SK-N-SH (cell line): ENCODE measurements around the gene ETNK2. TPM values are rescaled to one million over a fixed set of nuclear protein-coding genes. Genes with fewer than 3 reads are reported as not detected.

Experiments used
- CTCF ChIA-PET: fragments of 300-600, 350-600 bp; formaldehyde crosslinking; extraction: SDS; loops from one replicate; lab custom pipeline; 2021; lab: Yijun Ruan, JAX
- POLR2A ChIA-PET: fragments of 350-600 bp; sonication (Branson Sonifier 250); formaldehyde crosslinking; extraction: SDS; loops from one replicate; lab custom pipeline; 2020; ENCODE audit warnings: antibody characterized with exemption, inconsistent platforms; lab: Yijun Ruan, JAX
- DNase-seq: peaks from one replicate; pipeline ENCODE4 v3.0.0; 2012
- H2AFZ ChIP-seq: fragments of 200-600 bp; sonication (generic); 2 replicates; pipeline ENCODE4 v1.8.1; 2016; ENCODE audit warnings: antibody characterized with exemption, mild to moderate bottlenecking, low read depth
- H3F3A ChIP-seq: fragments of 200-600 bp; sonication (generic); replicated peaks from 2 replicates; pipeline ENCODE3; 2016; ENCODE audit warnings: antibody characterized with exemption, mild to moderate bottlenecking; ENCODE audit not compliant: insufficient read depth
- H3K27ac ChIP-seq, 2 experiments: fragments of 200-500 bp in 1 of 2; fragments of 200-600 bp in 1 of 2; sonication (Bioruptor generic) in 1 of 2; sonication (generic), shearing (Covaris generic) in 1 of 2; 2 replicates each; pipeline versions ENCODE4 v1.5.1 to v1.6.1; 2014 to 2016; ENCODE audit warnings: low read depth in 2 of 2, inconsistent platforms in 1 of 2, low read length in 1 of 2, mild to moderate bottlenecking in 1 of 2, mixed read lengths in 1 of 2
- H3K27me3 ChIP-seq: fragments of 200-600 bp; sonication (generic), shearing (Covaris generic); 2 replicates; pipeline ENCODE4 v1.6.1; 2016; ENCODE audit warnings: mixed run types; ENCODE audit not compliant: insufficient read depth
- H3K36me3 ChIP-seq, 2 experiments: fragments of 200-500 bp in 1 of 2; fragments of 200-600 bp in 1 of 2; sonication (Bioruptor generic) in 1 of 2; sonication (generic) in 1 of 2; replicated peaks in 1 of 2; 2 replicates each; pipeline versions ENCODE3 to v1.5.1; 2014 to 2016; ENCODE audit warnings: low read length in 1 of 2, mild to moderate bottlenecking in 1 of 2; ENCODE audit not compliant: insufficient read depth in 2 of 2, control insufficient read depth in 1 of 2
- H3K4me1 ChIP-seq, 2 experiments: fragments of 200-500 bp in 1 of 2; fragments of 200-600 bp in 1 of 2; sonication (Bioruptor generic) in 1 of 2; sonication (generic), shearing (Covaris generic) in 1 of 2; 2 replicates each; pipeline versions ENCODE4 v1.5.1 to v1.6.1; 2014 to 2016; ENCODE audit warnings: low read depth in 1 of 2, low read length in 1 of 2, mixed run types in 1 of 2; ENCODE audit not compliant: insufficient read depth in 2 of 2, control insufficient read depth in 1 of 2
- H3K4me2 ChIP-seq: fragments of 200-600 bp; sonication (generic), shearing (Covaris generic); 2 replicates; pipeline ENCODE4 v1.6.1; 2017; ENCODE audit warnings: mixed run types
- H3K4me3 ChIP-seq, 2 experiments: fragments of 200-500 bp in 1 of 2; fragments of 200-600 bp in 1 of 2; sonication (Bioruptor generic) in 1 of 2; sonication (generic), shearing (Covaris generic) in 1 of 2; 2 replicates each; pipeline versions ENCODE4 v1.5.1 to v1.8.1; 2014 to 2016; ENCODE audit warnings: low read depth in 2 of 2, inconsistent platforms in 1 of 2, low read length in 1 of 2, mild to moderate bottlenecking in 1 of 2, mixed read lengths in 1 of 2, moderate library complexity in 1 of 2
- H3K79me2 ChIP-seq: fragments of 200-600 bp; sonication (generic); 2 replicates; pipeline ENCODE4 v1.8.1; 2017; ENCODE audit warnings: mild to moderate bottlenecking; ENCODE audit not compliant: insufficient read depth
- H3K9ac ChIP-seq: fragments of 200-600 bp; sonication (generic); 2 replicates; pipeline ENCODE4 v1.6.1; 2017; ENCODE audit warnings: mixed run types
- H3K9me2 ChIP-seq: fragments of 200-600 bp; sonication (generic); 2 replicates; pipeline ENCODE4 v1.6.1; 2017; ENCODE audit warnings: mixed run types
- H3K9me3 ChIP-seq: fragments of 200-600 bp; sonication (generic); 2 replicates; pipeline ENCODE4 v1.6.1; 2017; ENCODE audit warnings: mixed run types, mild to moderate bottlenecking, moderate library complexity
- H4K20me1 ChIP-seq: fragments of 200-600 bp; sonication (generic); 2 replicates; pipeline ENCODE4 v1.6.1; 2017; ENCODE audit warnings: mild to moderate bottlenecking, mixed run types; ENCODE audit not compliant: insufficient read depth
- EP300 ChIP-seq, 2 experiments: IDR thresholded peaks; 2 replicates each; pipeline versions ENCODE4 v1.4.0 to v1.6.1; 2012; ENCODE audit warnings: borderline replicate concordance in 1 of 2, low read depth in 1 of 2, low read length in 1 of 2
- FOSL2 ChIP-seq: IDR thresholded peaks from 2 replicates; pipeline ENCODE4 v1.4.0; 2012; ENCODE audit warnings: low read depth, mild to moderate bottlenecking, moderate library complexity, borderline replicate concordance
- FOXJ3 ChIP-seq: sonication (generic); formaldehyde crosslinking; IDR thresholded peaks from 2 replicates; pipeline ENCODE4 v1.5.1; 2020; ENCODE audit warnings: mild to moderate bottlenecking, missing genetic modification reagents
- GABPA ChIP-seq: IDR thresholded peaks from 2 replicates; pipeline ENCODE4 v1.4.0; 2012; ENCODE audit warnings: low read depth, mild to moderate bottlenecking
- NFIC ChIP-seq: IDR thresholded peaks from 2 replicates; pipeline ENCODE4 v1.4.0; 2012; ENCODE audit warnings: borderline replicate concordance
- NRF1 ChIP-seq: IDR thresholded peaks from 2 replicates; pipeline ENCODE4 v1.6.1; 2012; ENCODE audit warnings: low read depth, mild to moderate bottlenecking, low read length
- POLR2AphosphoS5 ChIP-seq: IDR thresholded peaks from 2 replicates; pipeline ENCODE4 v1.6.1; 2012; ENCODE audit warnings: low read depth, low read length
- RAD21 ChIP-seq: IDR thresholded peaks from 2 replicates; pipeline ENCODE4 v1.6.1; 2012; ENCODE audit warnings: mild to moderate bottlenecking, low read length
- RFX5 ChIP-seq: IDR thresholded peaks from 2 replicates; pipeline ENCODE4 v1.6.1; 2012; ENCODE audit warnings: mild to moderate bottlenecking, improper control_type of control experiment, low read length
- RXRA ChIP-seq: IDR thresholded peaks from 2 replicates; pipeline ENCODE4 v1.4.0; 2012; ENCODE audit warnings: low read depth, mild to moderate bottlenecking, borderline replicate concordance
- SMC3 ChIP-seq: IDR thresholded peaks from 2 replicates; pipeline ENCODE4 v1.6.1; 2012; ENCODE audit warnings: low read depth, low read length, improper control_type of control experiment
- TAF1 ChIP-seq: IDR thresholded peaks from 2 replicates; pipeline ENCODE4 v1.6.1; 2012; ENCODE audit warnings: low read depth, mild to moderate bottlenecking, low read length, moderate library complexity, borderline replicate concordance
- TEAD4 ChIP-seq: IDR thresholded peaks from 2 replicates; pipeline ENCODE4 v1.4.0; 2012; ENCODE audit warnings: mild to moderate bottlenecking, borderline replicate concordance; ENCODE audit not compliant: insufficient read depth
- WGBS: methylation state at CpG from one replicate; pipeline ENCODE4 v1.1.6; 2017; ENCODE audit warnings: low lambda C conversion rate; 5-methylcytosine and 5-hydroxymethylcytosine counted together
- polyA plus RNA-seq, 3 experiments: library from polyadenylated mRNA; depleted of rRNA; stranded (reverse); fragments of >200 nt; gene quantifications; 2 replicates each; pipeline ENCODE4 v1.2.3, GENCODE V29; 2012
- TF ChIP-seq, protein P1 (sequence below): fragments of 200-600 bp; sonication (generic); IDR thresholded peaks from 2 replicates; pipeline ENCODE4 v1.6.1; 2017; ENCODE audit warnings: antibody characterized with exemption, mild to moderate bottlenecking, moderate library complexity
- TF ChIP-seq, protein P2 (sequence below): fragments of 150-350 bp; IDR thresholded peaks from 2 replicates; pipeline ENCODE4 v1.6.1; 2017; ENCODE audit warnings: antibody characterized with exemption, low read length, low read depth, borderline replicate concordance
- TF ChIP-seq, protein P3 (sequence below): IDR thresholded peaks from 2 replicates; pipeline ENCODE4 v1.6.1; 2012; ENCODE audit warnings: mild to moderate bottlenecking, low read depth, low read length, moderate library complexity
- TF ChIP-seq, protein P4 (sequence below): IDR thresholded peaks from 2 replicates; pipeline ENCODE4 v1.4.0; 2012; ENCODE audit warnings: low read depth, borderline replicate concordance
- TF ChIP-seq, protein P5 (sequence below): IDR thresholded peaks from 2 replicates; pipeline ENCODE4 v1.4.0; 2012; ENCODE audit warnings: low read depth

The ETNK2 gene
- polyA plus RNA-seq, 1 of the 3 experiments (the other 2 are of a cell fraction), result 16.1 TPM

DNA sequence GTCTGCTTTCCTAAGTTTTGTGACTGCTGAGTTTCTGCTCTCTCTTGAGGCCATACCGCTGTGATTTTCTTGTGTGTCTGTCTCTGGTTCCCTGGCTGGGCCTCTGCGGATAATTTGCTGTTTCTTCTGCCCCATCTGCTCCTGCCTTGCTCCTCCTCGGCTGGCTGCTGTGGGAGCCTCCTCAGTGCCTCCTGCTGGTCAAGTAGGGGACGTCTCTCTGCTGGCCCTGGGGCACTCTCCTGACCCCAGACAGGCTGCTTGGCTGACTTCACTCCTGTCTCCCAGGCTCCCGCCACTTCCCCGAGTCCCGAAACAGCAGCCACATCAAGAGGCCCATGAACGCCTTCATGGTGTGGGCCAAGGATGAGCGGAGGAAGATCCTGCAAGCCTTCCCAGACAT is 28.5 kb downstream of the ETNK2 start:
- Histone ChIP-seq H3K4me1 (peaks cover 6 to 24% of the 10 kb centered on the region in 2 experiments; a peak in 3 of 4 replicates), H3K4me3 (no peak overlapping the region), H3K79me2 (no peaks in the 10 kb centered on the region), H3K27ac (no peak overlapping the region), H3K9ac (no peak overlapping the region), H3F3A (peaks cover 4% of the 10 kb centered on the region), H3K4me2 (no peak overlapping the region), H3K27me3 (no peaks in the 10 kb centered on the region), H3K36me3 (no peaks in the 10 kb centered on the region), H4K20me1 (no peaks in the 10 kb centered on the region), H3K9me3 (no peaks in the 10 kb centered on the region), H2AFZ (no peak overlapping the region), H3K9me2 (no peaks in the 10 kb centered on the region)
- ChIA-PET POLR2A (no interaction called here), CTCF (interaction anchor here (14.7 kb wide), 1 partner anchor 258 kb away, joined by 421 read pairs; the partner anchor contains the start of gene SNRPE)
- DNase-seq, result peak; percentile 57
- TF ChIP-seq, protein P1, sequence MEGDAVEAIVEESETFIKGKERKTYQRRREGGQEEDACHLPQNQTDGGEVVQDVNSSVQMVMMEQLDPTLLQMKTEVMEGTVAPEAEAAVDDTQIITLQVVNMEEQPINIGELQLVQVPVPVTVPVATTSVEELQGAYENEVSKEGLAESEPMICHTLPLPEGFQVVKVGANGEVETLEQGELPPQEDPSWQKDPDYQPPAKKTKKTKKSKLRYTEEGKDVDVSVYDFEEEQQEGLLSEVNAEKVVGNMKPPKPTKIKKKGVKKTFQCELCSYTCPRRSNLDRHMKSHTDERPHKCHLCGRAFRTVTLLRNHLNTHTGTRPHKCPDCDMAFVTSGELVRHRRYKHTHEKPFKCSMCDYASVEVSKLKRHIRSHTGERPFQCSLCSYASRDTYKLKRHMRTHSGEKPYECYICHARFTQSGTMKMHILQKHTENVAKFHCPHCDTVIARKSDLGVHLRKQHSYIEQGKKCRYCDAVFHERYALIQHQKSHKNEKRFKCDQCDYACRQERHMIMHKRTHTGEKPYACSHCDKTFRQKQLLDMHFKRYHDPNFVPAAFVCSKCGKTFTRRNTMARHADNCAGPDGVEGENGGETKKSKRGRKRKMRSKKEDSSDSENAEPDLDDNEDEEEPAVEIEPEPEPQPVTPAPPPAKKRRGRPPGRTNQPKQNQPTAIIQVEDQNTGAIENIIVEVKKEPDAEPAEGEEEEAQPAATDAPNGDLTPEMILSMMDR, result peak; percentile 48
- no peak for TF ChIP-seq GABPA
- TF ChIP-seq POLR2AphosphoS5, result no peak
- no peak for TF ChIP-seq FOXJ3 (CRISPR knock-in tag)
- TF ChIP-seq TEAD4, result no peak
- TF ChIP-seq NRF1, result no peak
- TF ChIP-seq RFX5, result no peak
- TF ChIP-seq, protein P2, sequence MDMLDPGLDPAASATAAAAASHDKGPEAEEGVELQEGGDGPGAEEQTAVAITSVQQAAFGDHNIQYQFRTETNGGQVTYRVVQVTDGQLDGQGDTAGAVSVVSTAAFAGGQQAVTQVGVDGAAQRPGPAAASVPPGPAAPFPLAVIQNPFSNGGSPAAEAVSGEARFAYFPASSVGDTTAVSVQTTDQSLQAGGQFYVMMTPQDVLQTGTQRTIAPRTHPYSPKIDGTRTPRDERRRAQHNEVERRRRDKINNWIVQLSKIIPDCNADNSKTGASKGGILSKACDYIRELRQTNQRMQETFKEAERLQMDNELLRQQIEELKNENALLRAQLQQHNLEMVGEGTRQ, result no peak
- TF ChIP-seq, protein P3, sequence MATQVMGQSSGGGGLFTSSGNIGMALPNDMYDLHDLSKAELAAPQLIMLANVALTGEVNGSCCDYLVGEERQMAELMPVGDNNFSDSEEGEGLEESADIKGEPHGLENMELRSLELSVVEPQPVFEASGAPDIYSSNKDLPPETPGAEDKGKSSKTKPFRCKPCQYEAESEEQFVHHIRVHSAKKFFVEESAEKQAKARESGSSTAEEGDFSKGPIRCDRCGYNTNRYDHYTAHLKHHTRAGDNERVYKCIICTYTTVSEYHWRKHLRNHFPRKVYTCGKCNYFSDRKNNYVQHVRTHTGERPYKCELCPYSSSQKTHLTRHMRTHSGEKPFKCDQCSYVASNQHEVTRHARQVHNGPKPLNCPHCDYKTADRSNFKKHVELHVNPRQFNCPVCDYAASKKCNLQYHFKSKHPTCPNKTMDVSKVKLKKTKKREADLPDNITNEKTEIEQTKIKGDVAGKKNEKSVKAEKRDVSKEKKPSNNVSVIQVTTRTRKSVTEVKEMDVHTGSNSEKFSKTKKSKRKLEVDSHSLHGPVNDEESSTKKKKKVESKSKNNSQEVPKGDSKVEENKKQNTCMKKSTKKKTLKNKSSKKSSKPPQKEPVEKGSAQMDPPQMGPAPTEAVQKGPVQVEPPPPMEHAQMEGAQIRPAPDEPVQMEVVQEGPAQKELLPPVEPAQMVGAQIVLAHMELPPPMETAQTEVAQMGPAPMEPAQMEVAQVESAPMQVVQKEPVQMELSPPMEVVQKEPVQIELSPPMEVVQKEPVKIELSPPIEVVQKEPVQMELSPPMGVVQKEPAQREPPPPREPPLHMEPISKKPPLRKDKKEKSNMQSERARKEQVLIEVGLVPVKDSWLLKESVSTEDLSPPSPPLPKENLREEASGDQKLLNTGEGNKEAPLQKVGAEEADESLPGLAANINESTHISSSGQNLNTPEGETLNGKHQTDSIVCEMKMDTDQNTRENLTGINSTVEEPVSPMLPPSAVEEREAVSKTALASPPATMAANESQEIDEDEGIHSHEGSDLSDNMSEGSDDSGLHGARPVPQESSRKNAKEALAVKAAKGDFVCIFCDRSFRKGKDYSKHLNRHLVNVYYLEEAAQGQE, result no peak
- no peak for TF ChIP-seq EP300 (IDR thresholded peaks at IDR 0.05; ENCODE audit: borderline replicate concordance in 1 of 2, low read depth in 1 of 2, low read length in 1 of 2)
- no peak for TF ChIP-seq TAF1
- TF ChIP-seq, protein P4, sequence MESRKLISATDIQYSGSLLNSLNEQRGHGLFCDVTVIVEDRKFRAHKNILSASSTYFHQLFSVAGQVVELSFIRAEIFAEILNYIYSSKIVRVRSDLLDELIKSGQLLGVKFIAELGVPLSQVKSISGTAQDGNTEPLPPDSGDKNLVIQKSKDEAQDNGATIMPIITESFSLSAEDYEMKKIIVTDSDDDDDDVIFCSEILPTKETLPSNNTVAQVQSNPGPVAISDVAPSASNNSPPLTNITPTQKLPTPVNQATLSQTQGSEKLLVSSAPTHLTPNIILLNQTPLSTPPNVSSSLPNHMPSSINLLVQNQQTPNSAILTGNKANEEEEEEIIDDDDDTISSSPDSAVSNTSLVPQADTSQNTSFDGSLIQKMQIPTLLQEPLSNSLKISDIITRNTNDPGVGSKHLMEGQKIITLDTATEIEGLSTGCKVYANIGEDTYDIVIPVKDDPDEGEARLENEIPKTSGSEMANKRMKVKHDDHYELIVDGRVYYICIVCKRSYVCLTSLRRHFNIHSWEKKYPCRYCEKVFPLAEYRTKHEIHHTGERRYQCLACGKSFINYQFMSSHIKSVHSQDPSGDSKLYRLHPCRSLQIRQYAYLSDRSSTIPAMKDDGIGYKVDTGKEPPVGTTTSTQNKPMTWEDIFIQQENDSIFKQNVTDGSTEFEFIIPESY, result no peak
- peak; percentile 22; the same call in 1 of the 2 replicates for TF ChIP-seq SMC3
- no peak for TF ChIP-seq FOSL2
- TF ChIP-seq NFIC, result no peak
- TF ChIP-seq RXRA, result no peak
- TF ChIP-seq RAD21, result peak; percentile 23
- TF ChIP-seq, protein P5, sequence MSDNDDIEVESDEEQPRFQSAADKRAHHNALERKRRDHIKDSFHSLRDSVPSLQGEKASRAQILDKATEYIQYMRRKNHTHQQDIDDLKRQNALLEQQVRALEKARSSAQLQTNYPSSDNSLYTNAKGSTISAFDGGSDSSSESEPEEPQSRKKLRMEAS, result no peak
- 88% methylated on average over 9 of the region's 9 CpGs for WGBS
